ENCODE data around the gene FIP1L1. TPM values are rescaled to one million over a fixed set of nuclear protein-coding genes. Genes with fewer than 3 reads are reported as not detected.

The FIP1L1 gene
- total and polyA plus RNA-seq, 10 of the 15 experiments (the other 5 are each of a cell fraction or from before 2014, with no cell fraction given), result 28.1 to 110 (median 59.4) TPM

GRCh38 chr4:53461244-53461643, 83.8 kb downstream of the FIP1L1 start (continued):
- TF ChIP-seq ZNF592 (IDR thresholded peaks at IDR 0.05), result no peak
- TF ChIP-seq MEF2A (IDR thresholded peaks at IDR 0.05; ENCODE audit: insufficient read depth, low read depth, low read length), result no peak

GRCh38 chr4:53463340-53463739, 85.9 kb downstream of the FIP1L1 start:
- no TSS peak for BruUV-seq (replicated peaks)
- no peak for FAIRE-seq
- TF ChIP-seq EP300 (IDR thresholded peaks at IDR 0.05; ENCODE audit: borderline replicate concordance in 1 of 2, control insufficient read depth in 1 of 2, low read depth in 2 of 2, low read length in 2 of 2) (no peak), CHD1 (IDR thresholded peaks at IDR 0.05; ENCODE audit: low read depth, low read length) (no peak), CHD4 (IDR thresholded peaks at IDR 0.05) (no peak), PBX3 (IDR thresholded peaks at IDR 0.05; ENCODE audit: insufficient replicate concordance, low read depth, low read length) (no peak), RELB (IDR thresholded peaks at IDR 0.05; ENCODE audit: low read depth) (no peak), PKNOX1 (IDR thresholded peaks at IDR 0.05) (no peak), CREB1 (IDR thresholded peaks at IDR 0.05; ENCODE audit: low read depth) (no peak), RCOR1 (conservative IDR thresholded peaks at IDR 0.05; ENCODE audit: low read depth, low read length) (no peak), JUND (IDR thresholded peaks at IDR 0.05; ENCODE audit: low read depth, low read length) (no peak), BCL11A (IDR thresholded peaks at IDR 0.05; ENCODE audit: low read depth, low read length) (no peak), PAX8 (IDR thresholded peaks at IDR 0.05) (no peak), SUZ12 (IDR thresholded peaks at IDR 0.05; ENCODE audit: unreplicated experiment) (no peak), ZNF217 (IDR thresholded peaks at IDR 0.05) (no peak), MXI1 (IDR thresholded peaks at IDR 0.05; ENCODE audit: low read depth, low read length) (no peak)

More at GRCh38 chr4:53463340-53463739, 85.9 kb downstream of the FIP1L1 start:
- WGBS (ENCODE audit: insufficient coverage, insufficient replicate concordance, low lambda C conversion rate, missing lambda C conversion rate), result 93% methylated on average over 5 of the region's 5 CpGs
- no peak overlapping the region for H3K4me2 ChIP-seq (ENCODE audit: control insufficient read depth, insufficient read depth)
- no peak overlapping the region for H3K4me3 ChIP-seq
- no peaks in the 10 kb centered on the region for H3K9me3 ChIP-seq (replicated peaks; ENCODE audit: control insufficient read depth, insufficient read depth, low read length)
- H3K9ac ChIP-seq (ENCODE audit: control insufficient read depth, insufficient read depth, low read length), result no peak overlapping the region
- POLR2A ChIA-PET, result no interaction called here
- no peak for ATAC-seq
- no peaks in the 10 kb centered on the region for H3K27me3 ChIP-seq (replicated peaks in 1 of 2; ENCODE audit: control insufficient read depth in 2 of 2, insufficient read depth in 2 of 2, low read length in 1 of 2)
- H3K4me1 ChIP-seq (ENCODE audit: control insufficient read depth, insufficient read depth, low read length), result no peaks in the 10 kb centered on the region
- no peaks in the 10 kb centered on the region for H4K20me1 ChIP-seq (ENCODE audit: control insufficient read depth, insufficient read depth)
- CTCF ChIA-PET, result interaction anchor here (1.4 kb wide), 1 partner anchor 187 kb away, joined by 3 read pairs; no protein-coding TSS in a partner anchor
- H2AFZ ChIP-seq (ENCODE audit: control insufficient read depth, low read depth, low read length), result no peak overlapping the region
- peaks cover 2 to 8% of the 10 kb centered on the region in 2 experiments; a peak in 3 of 4 replicates for H3K36me3 ChIP-seq (ENCODE audit: control insufficient read depth in 2 of 2, insufficient read depth in 2 of 2, low read length in 1 of 2)
- SMC1A ChIA-PET (ENCODE audit: uncharacterized antibody, unreplicated experiment), result interaction anchor here (2.4 kb wide), 1 partner anchor 190 kb away, joined by 7 read pairs; no protein-coding TSS in a partner anchor
- H3K27ac ChIP-seq (ENCODE audit: control insufficient read depth, insufficient read depth), result no peak overlapping the region
- in situ Hi-C loops (cut with MboI), result no loop called here
- RAD21 ChIA-PET (ENCODE audit: unreplicated experiment), result no interaction called here
- no peak for DNase-seq (ENCODE audit: low read depth, low spot score)
- intact Hi-C loops (cut with micrococcal nuclease; ENCODE audit: unreplicated experiment), result no loop called here
- no peaks in the 10 kb centered on the region for H3K79me2 ChIP-seq (ENCODE audit: control insufficient read depth, insufficient read depth, low read length)

All from GM12878 (cell line).